SK-N-SH treated with all-trans-retinoic acid at 6 μM for 48 hours (cell line): ENCODE data around the gene TRIM72.

Experiments
- ATAC-seq: fragments of 200-7000 bp; cut with Tn5 transposase; 3 replicates; pipeline ENCODE4 v1.9.1; 2020; ENCODE audit warnings: mild to moderate bottlenecking, moderate library complexity
- GLIS3 ChIP-seq: fragments of 250-450 bp; sonication (Bioruptor Pico); IDR thresholded peaks from 2 replicates; pipeline ENCODE4 v1.5.0; 2020; ENCODE audit warnings: mild to moderate bottlenecking, moderate library complexity
- ISL1 ChIP-seq: fragments of 250-450 bp; sonication (Bioruptor Pico); IDR thresholded peaks from 2 replicates; pipeline ENCODE4 v2.1.2; 2022; ENCODE audit warnings: mild to moderate bottlenecking, moderate library complexity
- RARB ChIP-seq: fragments of 250-450 bp; sonication (Bioruptor Pico); IDR thresholded peaks from 2 replicates; pipeline ENCODE4 v1.8.0; 2021; ENCODE audit warnings: mild to moderate bottlenecking, moderate library complexity
- ZFP3 ChIP-seq: fragments of 250-450 bp; sonication (Bioruptor Pico); IDR thresholded peaks from 2 replicates; pipeline ENCODE4 v1.5.0; 2020; ENCODE audit warnings: mild to moderate bottlenecking, moderate library complexity
- ZFP30 ChIP-seq: fragments of 450-650 bp; formaldehyde crosslinking; IDR thresholded peaks from 2 replicates; pipeline ENCODE4 v1.5.0; 2022; ENCODE audit warnings: mild to moderate bottlenecking, moderate library complexity
- ZNF70 ChIP-seq: fragments of 450-650 bp; formaldehyde crosslinking; IDR thresholded peaks from 2 replicates; pipeline ENCODE4 v1.5.0; 2020; ENCODE audit warnings: mild to moderate bottlenecking, moderate library complexity
- TF ChIP-seq, protein P1 (sequence below): fragments of 250-450 bp; sonication (Bioruptor Pico); IDR thresholded peaks from 2 replicates; pipeline ENCODE4 v1.5.1; 2021; ENCODE audit warnings: mild to moderate bottlenecking, moderate library complexity
- TF ChIP-seq, protein P2 (sequence below): fragments of 250-450 bp; sonication (Bioruptor Pico); IDR thresholded peaks from 2 replicates; pipeline ENCODE4 v1.8.0; 2020; ENCODE audit warnings: mild to moderate bottlenecking, moderate library complexity, borderline replicate concordance
- TF ChIP-seq, protein P3 (sequence below): fragments of 250-450 bp; sonication (Bioruptor Pico); IDR thresholded peaks from 2 replicates; pipeline ENCODE4 v1.5.0; 2020; ENCODE audit warnings: mild to moderate bottlenecking, moderate library complexity
- TF ChIP-seq, protein P4 (sequence below): fragments of 250-450 bp; sonication (Bioruptor Pico); IDR thresholded peaks from 2 replicates; pipeline ENCODE4 v1.8.0; 2021; ENCODE audit warnings: low read depth, mild to moderate bottlenecking, moderate library complexity, borderline replicate concordance

The TRIM72 gene

DNA sequence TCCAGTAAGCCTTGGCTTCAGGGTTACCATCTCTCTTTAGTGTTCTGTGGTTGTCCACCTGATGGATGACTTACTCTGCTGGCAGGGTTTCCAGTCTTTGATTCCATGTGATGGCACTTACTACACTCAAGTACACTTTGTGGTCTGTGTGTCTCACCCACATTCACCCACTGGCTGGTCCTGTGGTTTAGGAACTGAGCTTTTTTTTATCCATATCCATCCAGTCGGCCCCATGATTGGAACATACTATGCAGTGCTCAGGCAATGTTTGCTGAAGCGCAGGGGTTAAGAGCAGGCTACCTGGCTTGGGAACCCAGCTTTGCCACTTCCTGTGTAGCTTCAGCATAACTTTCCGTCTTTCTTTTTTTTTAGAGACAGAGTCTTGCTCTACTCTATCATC, 36.8 kb upstream of the TRIM72 start (continued):
- TF ChIP-seq, protein P1, sequence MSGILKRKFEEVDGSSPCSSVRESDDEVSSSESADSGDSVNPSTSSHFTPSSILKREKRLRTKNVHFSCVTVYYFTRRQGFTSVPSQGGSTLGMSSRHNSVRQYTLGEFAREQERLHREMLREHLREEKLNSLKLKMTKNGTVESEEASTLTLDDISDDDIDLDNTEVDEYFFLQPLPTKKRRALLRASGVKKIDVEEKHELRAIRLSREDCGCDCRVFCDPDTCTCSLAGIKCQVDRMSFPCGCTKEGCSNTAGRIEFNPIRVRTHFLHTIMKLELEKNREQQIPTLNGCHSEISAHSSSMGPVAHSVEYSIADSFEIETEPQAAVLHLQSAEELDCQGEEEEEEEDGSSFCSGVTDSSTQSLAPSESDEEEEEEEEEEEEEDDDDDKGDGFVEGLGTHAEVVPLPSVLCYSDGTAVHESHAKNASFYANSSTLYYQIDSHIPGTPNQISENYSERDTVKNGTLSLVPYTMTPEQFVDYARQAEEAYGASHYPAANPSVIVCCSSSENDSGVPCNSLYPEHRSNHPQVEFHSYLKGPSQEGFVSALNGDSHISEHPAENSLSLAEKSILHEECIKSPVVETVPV (CRISPR knock-in tag) = no peak
- TF ChIP-seq ISL1 (CRISPR knock-in tag) (no peak), RARB (no peak)
- TF ChIP-seq, protein P2, sequence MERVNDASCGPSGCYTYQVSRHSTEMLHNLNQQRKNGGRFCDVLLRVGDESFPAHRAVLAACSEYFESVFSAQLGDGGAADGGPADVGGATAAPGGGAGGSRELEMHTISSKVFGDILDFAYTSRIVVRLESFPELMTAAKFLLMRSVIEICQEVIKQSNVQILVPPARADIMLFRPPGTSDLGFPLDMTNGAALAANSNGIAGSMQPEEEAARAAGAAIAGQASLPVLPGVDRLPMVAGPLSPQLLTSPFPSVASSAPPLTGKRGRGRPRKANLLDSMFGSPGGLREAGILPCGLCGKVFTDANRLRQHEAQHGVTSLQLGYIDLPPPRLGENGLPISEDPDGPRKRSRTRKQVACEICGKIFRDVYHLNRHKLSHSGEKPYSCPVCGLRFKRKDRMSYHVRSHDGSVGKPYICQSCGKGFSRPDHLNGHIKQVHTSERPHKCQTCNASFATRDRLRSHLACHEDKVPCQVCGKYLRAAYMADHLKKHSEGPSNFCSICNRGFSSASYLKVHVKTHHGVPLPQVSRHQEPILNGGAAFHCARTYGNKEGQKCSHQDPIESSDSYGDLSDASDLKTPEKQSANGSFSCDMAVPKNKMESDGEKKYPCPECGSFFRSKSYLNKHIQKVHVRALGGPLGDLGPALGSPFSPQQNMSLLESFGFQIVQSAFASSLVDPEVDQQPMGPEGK (CRISPR knock-in tag) = no peak

DNA sequence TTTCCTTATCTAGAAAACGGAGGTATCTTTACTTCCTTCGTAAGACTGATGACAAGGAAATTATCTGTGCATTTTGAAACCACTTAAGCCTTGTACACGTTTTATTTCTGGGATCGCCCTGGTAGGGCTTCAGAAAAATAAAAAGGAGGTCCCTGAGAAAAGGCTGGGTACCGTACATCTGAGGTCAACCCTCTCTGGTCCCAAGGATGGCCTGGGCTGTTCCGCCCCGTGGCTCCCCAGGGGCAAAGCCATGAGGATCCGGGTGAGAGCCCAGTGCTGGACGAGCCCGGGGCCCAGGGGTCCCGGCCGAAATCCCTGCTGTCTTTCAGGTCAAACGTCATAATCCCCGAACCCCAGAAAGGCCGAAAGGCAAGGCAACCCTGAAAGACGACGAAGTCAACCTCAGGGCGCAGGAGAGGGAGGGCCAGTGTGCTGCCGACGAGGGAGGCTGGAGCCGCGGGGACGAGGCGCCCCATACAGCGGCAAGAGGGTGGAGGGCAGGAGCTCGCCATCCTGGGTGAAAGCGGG, 34.6 kb upstream of the TRIM72 start:
- TF ChIP-seq, protein P3, sequence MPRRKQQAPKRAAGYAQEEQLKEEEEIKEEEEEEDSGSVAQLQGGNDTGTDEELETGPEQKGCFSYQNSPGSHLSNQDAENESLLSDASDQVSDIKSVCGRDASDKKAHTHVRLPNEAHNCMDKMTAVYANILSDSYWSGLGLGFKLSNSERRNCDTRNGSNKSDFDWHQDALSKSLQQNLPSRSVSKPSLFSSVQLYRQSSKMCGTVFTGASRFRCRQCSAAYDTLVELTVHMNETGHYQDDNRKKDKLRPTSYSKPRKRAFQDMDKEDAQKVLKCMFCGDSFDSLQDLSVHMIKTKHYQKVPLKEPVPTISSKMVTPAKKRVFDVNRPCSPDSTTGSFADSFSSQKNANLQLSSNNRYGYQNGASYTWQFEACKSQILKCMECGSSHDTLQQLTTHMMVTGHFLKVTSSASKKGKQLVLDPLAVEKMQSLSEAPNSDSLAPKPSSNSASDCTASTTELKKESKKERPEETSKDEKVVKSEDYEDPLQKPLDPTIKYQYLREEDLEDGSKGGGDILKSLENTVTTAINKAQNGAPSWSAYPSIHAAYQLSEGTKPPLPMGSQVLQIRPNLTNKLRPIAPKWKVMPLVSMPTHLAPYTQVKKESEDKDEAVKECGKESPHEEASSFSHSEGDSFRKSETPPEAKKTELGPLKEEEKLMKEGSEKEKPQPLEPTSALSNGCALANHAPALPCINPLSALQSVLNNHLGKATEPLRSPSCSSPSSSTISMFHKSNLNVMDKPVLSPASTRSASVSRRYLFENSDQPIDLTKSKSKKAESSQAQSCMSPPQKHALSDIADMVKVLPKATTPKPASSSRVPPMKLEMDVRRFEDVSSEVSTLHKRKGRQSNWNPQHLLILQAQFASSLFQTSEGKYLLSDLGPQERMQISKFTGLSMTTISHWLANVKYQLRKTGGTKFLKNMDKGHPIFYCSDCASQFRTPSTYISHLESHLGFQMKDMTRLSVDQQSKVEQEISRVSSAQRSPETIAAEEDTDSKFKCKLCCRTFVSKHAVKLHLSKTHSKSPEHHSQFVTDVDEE (CRISPR knock-in tag) = no peak
- TF ChIP-seq GLIS3 (no peak; the same call in 1 of the 2 replicates), ZFP30 (no peak)
- TF ChIP-seq, protein P2 (CRISPR knock-in tag) = peak; percentile 16; the same call in 1 of the 2 replicates
- ATAC-seq = peak; percentile 2

DNA sequence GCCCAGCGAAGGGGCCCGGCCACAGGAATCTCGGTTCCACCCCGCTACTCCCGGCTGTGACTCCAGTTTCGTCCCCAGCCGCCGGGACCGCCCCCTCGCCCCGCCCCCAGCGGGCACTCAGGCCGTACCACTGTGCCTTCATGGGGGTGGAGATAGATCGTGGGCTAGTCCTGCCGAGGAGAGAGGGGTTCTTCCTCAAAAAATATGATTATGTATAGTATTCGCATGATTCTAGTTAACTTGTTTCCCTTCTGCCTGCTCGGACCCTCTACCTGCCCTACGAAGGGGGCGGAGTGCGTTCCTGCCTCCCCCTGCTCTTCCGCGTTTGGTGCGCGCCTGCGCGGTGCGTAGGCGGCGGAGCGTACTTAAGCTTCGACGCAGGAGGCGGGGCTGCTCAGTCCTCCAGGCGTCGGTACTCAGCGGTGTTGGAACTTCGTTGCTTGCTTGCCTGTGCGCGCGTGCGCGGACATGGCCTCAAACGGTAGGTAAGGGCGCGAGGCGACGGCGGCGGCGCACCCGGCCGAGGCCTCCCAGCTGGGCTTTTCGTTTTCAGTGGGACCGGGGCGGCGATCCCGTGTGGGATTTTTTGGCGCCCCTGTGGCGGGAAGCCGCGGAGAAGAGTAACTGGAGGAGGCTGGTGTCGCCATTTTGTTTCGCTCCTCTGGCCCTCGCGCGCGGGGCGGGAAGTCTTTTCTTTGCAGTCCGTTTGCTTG, 34.0 kb upstream of the TRIM72 start, which contains the start of gene FUS:
FUS (plus strand) TSS at position 393 of the 713 bp plus-strand sequence; CDS start at position 469, 76 bp downstream.
- TF ChIP-seq ZFP3 (CRISPR knock-in tag) (0 out of 2 replicates have a peak, but pooled peaks have one; percentile 21), ZNF70 (CRISPR knock-in tag) (peak; percentile 37; the same call in 1 of the 2 replicates)
- TF ChIP-seq, protein P3 (CRISPR knock-in tag) = no peak
- TF ChIP-seq, protein P4, sequence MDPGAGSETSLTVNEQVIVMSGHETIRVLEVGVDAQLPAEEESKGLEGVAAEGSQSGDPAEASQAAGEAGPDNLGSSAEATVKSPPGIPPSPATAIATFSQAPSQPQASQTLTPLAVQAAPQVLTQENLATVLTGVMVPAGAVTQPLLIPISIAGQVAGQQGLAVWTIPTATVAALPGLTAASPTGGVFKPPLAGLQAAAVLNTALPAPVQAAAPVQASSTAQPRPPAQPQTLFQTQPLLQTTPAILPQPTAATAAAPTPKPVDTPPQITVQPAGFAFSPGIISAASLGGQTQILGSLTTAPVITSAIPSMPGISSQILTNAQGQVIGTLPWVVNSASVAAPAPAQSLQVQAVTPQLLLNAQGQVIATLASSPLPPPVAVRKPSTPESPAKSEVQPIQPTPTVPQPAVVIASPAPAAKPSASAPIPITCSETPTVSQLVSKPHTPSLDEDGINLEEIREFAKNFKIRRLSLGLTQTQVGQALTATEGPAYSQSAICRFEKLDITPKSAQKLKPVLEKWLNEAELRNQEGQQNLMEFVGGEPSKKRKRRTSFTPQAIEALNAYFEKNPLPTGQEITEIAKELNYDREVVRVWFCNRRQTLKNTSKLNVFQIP (CRISPR knock-in tag) = peak; percentile 34; the same call in 1 of the 2 replicates
- ATAC-seq = peak; percentile 74
